Measurements from ENCODE around the gene SOX6.

- TF ChIP-seq POLR2AphosphoS5 (IDR thresholded peaks at IDR 0.05; ENCODE audit: low read depth, low read length) (no peak), PAX5 (IDR thresholded peaks at IDR 0.05; ENCODE audit: insufficient read depth, low read length, severe bottlenecking) (no peak)
Observed at GRCh38 chr11:16002942-16003341, 353.4 kb downstream of the SOX6 start.

Measured in GM12891 (cell line).